Measurements from ENCODE around the gene TMA7B.

GRCh38 chr22:39997421-39997820 lies 37.2 kb downstream of the TMA7B start:
- TF ChIP-seq CTCF (IDR thresholded peaks at IDR 0.05) (no peak), POLR2A (IDR thresholded peaks at IDR 0.05) (no peak), EP300 (IDR thresholded peaks at IDR 0.05) (no peak), POLR2AphosphoS5 (IDR thresholded peaks at IDR 0.05) (no peak)
